Measurements from ENCODE around the gene APBA1.

The APBA1 gene

GRCh38 chr9:69549310-69550202 is 122.6 kb downstream of the APBA1 start:
- Histone ChIP-seq H3K4me3 (ENCODE audit: insufficient read depth, low read length, poor library complexity, severe bottlenecking) (no peak overlapping the region), H3K9me3 (ENCODE audit: insufficient read depth, low read length) (no peaks in the 10 kb centered on the region), H3K79me2 (ENCODE audit: insufficient read depth, low read length) (no peaks in the 10 kb centered on the region), H3F3A (ENCODE audit: insufficient read depth) (no peaks in the 10 kb centered on the region), H3K27ac (ENCODE audit: low read depth, low read length) (no peak overlapping the region), H3K9ac (ENCODE audit: low read length) (no peak overlapping the region), H4K20me1 (ENCODE audit: low read depth, low read length) (no peaks in the 10 kb centered on the region), H3K4me2 (ENCODE audit: low read depth, low read length, poor library complexity, severe bottlenecking) (no peak overlapping the region), H3K36me3 (ENCODE audit: low read length) (no peaks in the 10 kb centered on the region), H2AFZ (ENCODE audit: low read depth, low read length, severe bottlenecking) (no peak overlapping the region), H3K27me3 (ENCODE audit: low read length) (no peaks in the 10 kb centered on the region), H3K9me2 (replicated peaks; ENCODE audit: insufficient read depth, low read length) (no peaks in the 10 kb centered on the region)
- TF ChIP-seq, protein P1, sequence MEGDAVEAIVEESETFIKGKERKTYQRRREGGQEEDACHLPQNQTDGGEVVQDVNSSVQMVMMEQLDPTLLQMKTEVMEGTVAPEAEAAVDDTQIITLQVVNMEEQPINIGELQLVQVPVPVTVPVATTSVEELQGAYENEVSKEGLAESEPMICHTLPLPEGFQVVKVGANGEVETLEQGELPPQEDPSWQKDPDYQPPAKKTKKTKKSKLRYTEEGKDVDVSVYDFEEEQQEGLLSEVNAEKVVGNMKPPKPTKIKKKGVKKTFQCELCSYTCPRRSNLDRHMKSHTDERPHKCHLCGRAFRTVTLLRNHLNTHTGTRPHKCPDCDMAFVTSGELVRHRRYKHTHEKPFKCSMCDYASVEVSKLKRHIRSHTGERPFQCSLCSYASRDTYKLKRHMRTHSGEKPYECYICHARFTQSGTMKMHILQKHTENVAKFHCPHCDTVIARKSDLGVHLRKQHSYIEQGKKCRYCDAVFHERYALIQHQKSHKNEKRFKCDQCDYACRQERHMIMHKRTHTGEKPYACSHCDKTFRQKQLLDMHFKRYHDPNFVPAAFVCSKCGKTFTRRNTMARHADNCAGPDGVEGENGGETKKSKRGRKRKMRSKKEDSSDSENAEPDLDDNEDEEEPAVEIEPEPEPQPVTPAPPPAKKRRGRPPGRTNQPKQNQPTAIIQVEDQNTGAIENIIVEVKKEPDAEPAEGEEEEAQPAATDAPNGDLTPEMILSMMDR (IDR thresholded peaks at IDR 0.05; ENCODE audit: insufficient read depth, low read length, poor library complexity, severe bottlenecking), result peak; percentile 91
- TF ChIP-seq EZH2phosphoT487 (conservative IDR thresholded peaks at IDR 0.05; ENCODE audit: low read length), result no peak

DNA sequence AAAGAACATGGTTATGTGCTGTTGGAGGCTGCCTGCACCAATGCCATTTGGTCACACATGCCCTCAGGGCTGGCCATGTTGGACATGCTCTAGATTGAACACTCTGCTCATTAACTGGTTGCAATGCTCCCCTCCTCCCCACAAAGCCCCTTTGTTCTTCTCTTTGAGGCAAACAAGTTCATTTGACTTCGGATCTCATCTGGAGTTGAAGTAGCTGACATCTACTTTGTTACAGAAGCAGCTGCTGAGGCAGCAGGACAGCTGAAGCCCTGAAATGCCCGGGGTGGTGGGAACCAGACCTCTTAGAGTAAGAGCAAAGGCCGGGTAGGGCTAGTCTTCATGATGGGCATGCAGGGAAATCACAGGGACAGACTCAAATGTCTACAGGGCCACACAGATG is 123.5 kb downstream of the APBA1 start:
- Histone ChIP-seq H3K4me3 (ENCODE audit: insufficient read depth, low read length, poor library complexity, severe bottlenecking) (no peak overlapping the region), H3K36me3 (ENCODE audit: low read length) (no peaks in the 10 kb centered on the region), H3K79me2 (ENCODE audit: insufficient read depth, low read length) (no peaks in the 10 kb centered on the region), H2AFZ (ENCODE audit: low read depth, low read length, severe bottlenecking) (no peak overlapping the region), H3K27ac (ENCODE audit: low read depth, low read length) (no peak overlapping the region), H3K4me2 (ENCODE audit: low read depth, low read length, poor library complexity, severe bottlenecking) (no peak overlapping the region), H3K27me3 (ENCODE audit: low read length) (no peaks in the 10 kb centered on the region), H4K20me1 (ENCODE audit: low read depth, low read length) (no peaks in the 10 kb centered on the region), H3F3A (ENCODE audit: insufficient read depth) (no peaks in the 10 kb centered on the region), H3K9me2 (replicated peaks; ENCODE audit: insufficient read depth, low read length) (no peaks in the 10 kb centered on the region), H3K9me3 (ENCODE audit: insufficient read depth, low read length) (no peaks in the 10 kb centered on the region), H3K9ac (ENCODE audit: low read length) (no peak overlapping the region)
- TF ChIP-seq EZH2phosphoT487 (conservative IDR thresholded peaks at IDR 0.05; ENCODE audit: low read length), result no peak
- TF ChIP-seq, protein P1 (IDR thresholded peaks at IDR 0.05; ENCODE audit: insufficient read depth, low read length, poor library complexity, severe bottlenecking), result no peak

- Histone ChIP-seq H3K4me2 (ENCODE audit: low read depth, low read length, poor library complexity, severe bottlenecking) (no peak overlapping the region), H3K79me2 (ENCODE audit: insufficient read depth, low read length) (no peaks in the 10 kb centered on the region), H3K9ac (ENCODE audit: low read length) (no peak overlapping the region), H4K20me1 (ENCODE audit: low read depth, low read length) (no peaks in the 10 kb centered on the region), H3K27me3 (ENCODE audit: low read length) (no peaks in the 10 kb centered on the region), H3K9me2 (replicated peaks; ENCODE audit: insufficient read depth, low read length) (no peaks in the 10 kb centered on the region), H3K36me3 (ENCODE audit: low read length) (no peaks in the 10 kb centered on the region), H3F3A (ENCODE audit: insufficient read depth) (no peaks in the 10 kb centered on the region), H3K27ac (ENCODE audit: low read depth, low read length) (no peak overlapping the region), H3K4me3 (ENCODE audit: insufficient read depth, low read length, poor library complexity, severe bottlenecking) (no peak overlapping the region), H3K9me3 (ENCODE audit: insufficient read depth, low read length) (no peaks in the 10 kb centered on the region), H2AFZ (ENCODE audit: low read depth, low read length, severe bottlenecking) (no peak overlapping the region)
- no peak for TF ChIP-seq EZH2phosphoT487 (conservative IDR thresholded peaks at IDR 0.05; ENCODE audit: low read length)
- TF ChIP-seq, protein P1 (IDR thresholded peaks at IDR 0.05; ENCODE audit: insufficient read depth, low read length, poor library complexity, severe bottlenecking), result no peak
Observed at GRCh38 chr9:69546265-69546664, 125.9 kb downstream of the APBA1 start.

Data from SU-DHL-6 (cell line).